Ishikawa (cell line): ENCODE measurements around the gene TENT4A.

ENCODE experiments used
- CREB1 ChIP-seq: IDR thresholded peaks from 2 replicates; pipeline ENCODE4 v1.6.1; 2012; ENCODE audit warnings: low read depth
- EP300 ChIP-seq: IDR thresholded peaks from 2 replicates; pipeline ENCODE4 v1.6.1; 2012; ENCODE audit warnings: borderline replicate concordance
- RAD21 ChIP-seq: IDR thresholded peaks from 2 replicates; pipeline ENCODE4 v1.6.1; 2012; ENCODE audit warnings: low read depth
- TCF12 ChIP-seq: IDR thresholded peaks from 2 replicates; pipeline ENCODE4 v1.6.1; 2012; ENCODE audit warnings: low read depth
- YY1 ChIP-seq: IDR thresholded peaks from 2 replicates; pipeline ENCODE4 v1.6.1; 2012; ENCODE audit warnings: low read depth
- ZBTB7A ChIP-seq: IDR thresholded peaks from 2 replicates; pipeline ENCODE4 v1.6.1; 2012; ENCODE audit warnings: low read depth
- TF ChIP-seq, protein P1 (sequence below): IDR thresholded peaks from 2 replicates; pipeline ENCODE4 v1.6.1; 2012; ENCODE audit warnings: low read depth, mild to moderate bottlenecking

DNA sequence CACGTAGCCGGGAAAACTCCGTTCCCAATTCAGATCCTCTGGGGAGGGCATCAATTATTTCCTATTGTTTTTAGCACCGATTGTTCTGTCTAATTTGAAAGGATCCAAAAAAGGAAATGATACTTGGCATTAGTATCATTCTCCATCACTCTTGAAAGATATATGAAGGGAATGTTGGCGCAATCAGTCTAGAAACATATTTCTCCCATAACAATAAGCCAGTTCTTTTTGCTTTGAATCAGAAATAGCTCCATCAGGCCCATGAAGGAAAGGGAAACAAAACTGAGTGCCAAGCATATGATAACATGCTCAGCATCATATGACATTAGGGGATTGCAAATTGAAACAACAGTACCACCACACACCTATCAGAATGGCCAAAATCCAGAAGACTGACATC lies 40.2 kb upstream of the TENT4A start:
- no peak for TF ChIP-seq YY1
- TF ChIP-seq, protein P1, sequence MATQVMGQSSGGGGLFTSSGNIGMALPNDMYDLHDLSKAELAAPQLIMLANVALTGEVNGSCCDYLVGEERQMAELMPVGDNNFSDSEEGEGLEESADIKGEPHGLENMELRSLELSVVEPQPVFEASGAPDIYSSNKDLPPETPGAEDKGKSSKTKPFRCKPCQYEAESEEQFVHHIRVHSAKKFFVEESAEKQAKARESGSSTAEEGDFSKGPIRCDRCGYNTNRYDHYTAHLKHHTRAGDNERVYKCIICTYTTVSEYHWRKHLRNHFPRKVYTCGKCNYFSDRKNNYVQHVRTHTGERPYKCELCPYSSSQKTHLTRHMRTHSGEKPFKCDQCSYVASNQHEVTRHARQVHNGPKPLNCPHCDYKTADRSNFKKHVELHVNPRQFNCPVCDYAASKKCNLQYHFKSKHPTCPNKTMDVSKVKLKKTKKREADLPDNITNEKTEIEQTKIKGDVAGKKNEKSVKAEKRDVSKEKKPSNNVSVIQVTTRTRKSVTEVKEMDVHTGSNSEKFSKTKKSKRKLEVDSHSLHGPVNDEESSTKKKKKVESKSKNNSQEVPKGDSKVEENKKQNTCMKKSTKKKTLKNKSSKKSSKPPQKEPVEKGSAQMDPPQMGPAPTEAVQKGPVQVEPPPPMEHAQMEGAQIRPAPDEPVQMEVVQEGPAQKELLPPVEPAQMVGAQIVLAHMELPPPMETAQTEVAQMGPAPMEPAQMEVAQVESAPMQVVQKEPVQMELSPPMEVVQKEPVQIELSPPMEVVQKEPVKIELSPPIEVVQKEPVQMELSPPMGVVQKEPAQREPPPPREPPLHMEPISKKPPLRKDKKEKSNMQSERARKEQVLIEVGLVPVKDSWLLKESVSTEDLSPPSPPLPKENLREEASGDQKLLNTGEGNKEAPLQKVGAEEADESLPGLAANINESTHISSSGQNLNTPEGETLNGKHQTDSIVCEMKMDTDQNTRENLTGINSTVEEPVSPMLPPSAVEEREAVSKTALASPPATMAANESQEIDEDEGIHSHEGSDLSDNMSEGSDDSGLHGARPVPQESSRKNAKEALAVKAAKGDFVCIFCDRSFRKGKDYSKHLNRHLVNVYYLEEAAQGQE = no peak
- TF ChIP-seq CREB1 = no peak
- TF ChIP-seq RAD21 = no peak
- TF ChIP-seq EP300 = no peak
- no peak for TF ChIP-seq TCF12
- no peak for TF ChIP-seq ZBTB7A
